COLO668 (cell line): ENCODE data around the gene TAS2R5.
A peak's percentile ranks its signal among the peaks of the same experiment; 100 is the strongest.
"Not testable (repeated sequence)": the region's sequence is repeated elsewhere in the genome, so short reads cannot be mapped to it uniquely, and the experiment has no call there.

ENCODE experiments used
- DNase-seq: peaks from one replicate; lab custom pipeline; 2025; ENCODE audit not compliant: unreplicated experiment; lab: John Stamatoyannopoulos, UW

The TAS2R5 gene, protein sequence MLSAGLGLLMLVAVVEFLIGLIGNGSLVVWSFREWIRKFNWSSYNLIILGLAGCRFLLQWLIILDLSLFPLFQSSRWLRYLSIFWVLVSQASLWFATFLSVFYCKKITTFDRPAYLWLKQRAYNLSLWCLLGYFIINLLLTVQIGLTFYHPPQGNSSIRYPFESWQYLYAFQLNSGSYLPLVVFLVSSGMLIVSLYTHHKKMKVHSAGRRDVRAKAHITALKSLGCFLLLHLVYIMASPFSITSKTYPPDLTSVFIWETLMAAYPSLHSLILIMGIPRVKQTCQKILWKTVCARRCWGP

DNA sequence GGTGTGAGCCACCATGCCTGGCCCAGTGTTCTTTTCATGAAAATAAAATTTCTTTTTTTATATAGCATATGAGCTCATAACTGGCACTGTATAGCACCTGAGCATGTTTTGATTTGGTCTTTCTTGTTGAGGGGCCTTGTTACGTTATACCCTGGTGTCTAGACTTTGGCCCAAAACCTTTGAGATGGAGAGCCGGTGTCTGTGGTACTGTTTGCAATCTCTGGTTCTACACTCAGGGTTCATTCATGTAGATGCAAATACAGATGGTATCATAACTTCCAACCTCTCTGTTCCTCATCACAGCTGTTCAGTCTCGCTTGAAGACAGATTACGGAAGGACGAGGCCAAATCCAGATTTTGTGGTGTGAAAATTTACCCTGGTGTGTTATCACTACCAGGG lies at the start of gene TAS2R5:
TSS of gene TAS2R5 (plus strand) at position 301 of the 400 bp plus-strand sequence. CDS start 145 bp downstream, outside the sequence.
- DNase-seq = no peak

DNA sequence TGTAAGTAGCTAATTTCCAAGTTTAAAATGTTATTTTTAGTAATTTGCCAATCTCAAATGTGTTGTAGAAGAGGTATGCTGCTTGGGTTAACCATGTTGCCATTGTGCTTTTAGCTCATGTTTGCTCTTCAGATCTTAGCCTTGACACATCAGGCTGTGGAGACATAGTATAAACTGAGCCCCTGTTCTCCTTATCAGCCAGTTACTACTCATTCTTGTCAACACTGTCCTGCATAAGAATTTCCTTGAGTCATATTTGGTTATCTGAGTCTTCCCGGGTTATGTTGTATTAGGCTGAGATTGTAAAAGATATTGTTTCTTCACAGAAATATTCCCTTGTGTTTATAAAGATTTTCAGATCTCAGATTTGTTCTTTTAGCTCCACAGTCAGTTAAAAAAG lies 47.8 kb upstream of the TAS2R5 start:
- no peak for DNase-seq

DNA sequence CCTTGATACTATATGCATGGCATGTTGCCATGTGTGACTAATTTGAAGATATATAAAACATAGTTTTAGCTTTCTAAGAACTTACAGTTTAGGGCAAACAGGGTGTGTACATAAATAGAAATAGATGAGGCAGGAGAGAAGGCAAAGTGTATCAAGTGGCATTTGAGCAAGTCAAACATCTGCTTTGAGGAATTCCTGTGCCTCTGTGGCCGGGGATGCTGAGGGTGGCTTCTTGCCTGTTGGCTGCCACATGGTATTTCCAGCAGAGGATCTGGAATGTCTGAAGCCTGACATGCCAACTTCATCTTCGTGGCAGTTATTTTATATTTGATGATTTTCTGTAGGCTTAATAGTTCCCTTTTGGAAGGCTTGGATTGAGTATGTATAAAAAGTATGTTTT lies 45.9 kb upstream of the TAS2R5 start:
- DNase-seq = no peak

DNA sequence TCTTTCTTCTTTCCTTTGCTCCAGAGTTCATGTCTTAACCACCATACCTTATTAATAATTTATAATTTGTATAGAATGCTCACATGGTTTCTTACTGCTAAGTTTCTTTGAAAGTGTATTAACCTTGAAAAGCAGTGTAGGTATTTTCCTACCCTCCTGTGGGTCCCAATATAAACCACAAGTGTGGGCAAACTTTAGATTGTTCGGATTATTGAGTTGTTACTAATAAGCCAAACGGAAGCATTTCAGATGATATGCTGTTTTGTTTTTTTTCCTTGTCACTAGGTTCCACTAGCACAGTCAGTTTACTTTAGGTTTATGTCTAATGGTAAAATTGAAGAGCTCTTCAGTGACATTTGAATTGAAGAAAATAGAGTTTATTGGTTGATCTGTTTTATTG lies 41.6 kb upstream of the TAS2R5 start:
- DNase-seq = no peak

DNA sequence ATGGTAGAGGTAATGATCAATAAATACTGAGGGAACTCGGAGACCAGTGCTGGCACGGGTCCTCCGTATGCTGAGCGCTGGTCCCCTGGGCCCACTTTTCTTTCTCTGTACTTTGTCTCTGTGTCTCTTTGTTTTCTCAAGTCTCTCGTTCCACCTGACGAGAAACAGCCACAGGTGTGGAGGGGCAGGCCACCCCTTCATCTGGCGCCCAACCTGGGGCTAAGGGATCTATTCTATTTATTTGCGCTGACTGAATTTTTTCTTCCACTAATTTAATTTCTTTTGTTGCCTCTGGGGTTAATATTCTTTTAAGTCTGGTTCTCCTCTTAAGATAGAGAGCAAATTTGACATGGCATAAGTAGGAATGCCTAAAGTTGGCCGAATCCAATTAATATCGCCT lies 38.1 kb upstream of the TAS2R5 start:
- DNase-seq = peak; percentile 29

DNA sequence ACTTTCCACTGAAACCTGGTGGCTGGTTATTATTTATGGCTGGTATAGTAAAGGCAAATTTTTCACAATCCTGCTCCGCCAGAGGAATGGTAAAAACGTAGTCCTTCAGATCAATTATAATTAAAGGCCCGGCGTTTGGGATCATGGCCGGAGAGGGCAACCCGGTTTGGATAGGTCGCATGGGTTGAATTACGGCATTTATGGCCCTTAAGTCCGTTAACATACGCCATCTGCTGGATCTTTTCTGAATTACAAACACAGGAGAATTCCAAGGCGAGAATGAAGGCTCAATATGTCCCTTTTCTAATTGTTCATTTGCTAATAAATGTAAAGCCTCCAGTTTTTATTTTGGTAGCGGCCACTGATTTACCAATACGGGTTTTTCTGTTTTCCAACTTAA lies 37.4 kb upstream of the TAS2R5 start:
- no peak for DNase-seq

DNA sequence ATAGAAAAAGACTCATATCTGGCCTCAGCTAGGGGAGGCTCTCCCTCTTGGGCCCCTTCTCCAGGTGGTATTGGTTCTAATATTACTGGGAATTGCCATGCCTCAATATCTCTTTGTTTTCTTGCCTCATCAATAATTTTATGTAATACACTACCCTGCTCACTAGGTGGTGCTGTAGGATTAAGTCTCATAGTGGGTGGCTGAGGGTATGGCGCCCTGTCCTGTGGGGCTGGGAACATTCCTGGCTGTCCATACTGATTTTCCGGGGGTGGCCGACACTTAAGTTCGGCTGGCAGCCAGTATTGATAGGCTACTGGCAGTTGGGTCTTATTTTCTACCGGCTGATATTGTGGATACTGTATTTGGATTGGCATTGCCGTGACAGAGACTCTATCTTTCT lies 35.1 kb upstream of the TAS2R5 start:
- no peak for DNase-seq

DNA sequence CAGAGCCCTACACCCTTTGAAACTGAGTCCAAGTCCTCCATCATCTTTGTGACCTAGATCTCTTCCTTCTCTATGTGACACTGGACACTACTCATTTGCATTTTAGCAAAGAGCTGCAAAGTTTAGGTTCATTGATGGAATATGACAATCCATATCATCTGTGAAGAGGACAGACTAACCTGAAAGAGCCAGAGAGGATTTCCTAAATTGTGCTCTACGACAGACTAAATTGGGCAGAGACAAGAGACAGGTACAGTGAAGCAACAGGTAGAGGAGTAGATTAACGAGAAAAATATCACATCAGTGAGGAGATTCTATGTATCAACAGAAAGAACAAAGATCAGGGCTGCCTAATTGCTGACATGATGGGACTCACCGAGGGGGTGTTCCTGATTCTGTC lies 26.2 kb upstream of the TAS2R5 start, which contains the start of gene TAS2R3:
TSS of gene TAS2R3 (plus strand) at position 301 of the 400 bp plus-strand sequence. CDS start at position 363, 62 bp downstream.
- no peak for DNase-seq

DNA sequence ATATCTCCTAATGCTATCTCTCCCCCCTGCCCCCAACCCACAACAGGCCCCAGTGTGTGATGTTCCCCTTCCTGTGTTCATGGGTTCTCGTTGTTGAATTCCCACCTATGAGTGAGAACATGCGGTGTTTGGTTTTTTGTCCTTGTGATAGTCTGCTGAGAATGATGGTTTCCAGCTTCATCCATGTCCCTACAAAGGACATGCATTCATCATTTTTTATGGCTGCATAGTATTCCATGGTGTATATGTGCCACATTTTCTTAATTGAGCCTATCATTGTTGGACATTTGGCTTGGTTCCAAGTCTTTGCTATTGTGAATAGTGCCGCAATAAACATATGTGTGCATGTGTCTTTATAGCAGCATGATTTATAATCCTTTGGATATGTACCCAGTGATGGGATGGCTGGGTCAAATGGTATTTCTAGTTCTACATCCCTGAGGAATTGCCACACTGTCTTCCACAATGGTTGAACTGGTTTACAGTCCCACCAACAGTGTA lies 19.9 kb upstream of the TAS2R5 start:
- not testable (repeated sequence) for DNase-seq

DNA sequence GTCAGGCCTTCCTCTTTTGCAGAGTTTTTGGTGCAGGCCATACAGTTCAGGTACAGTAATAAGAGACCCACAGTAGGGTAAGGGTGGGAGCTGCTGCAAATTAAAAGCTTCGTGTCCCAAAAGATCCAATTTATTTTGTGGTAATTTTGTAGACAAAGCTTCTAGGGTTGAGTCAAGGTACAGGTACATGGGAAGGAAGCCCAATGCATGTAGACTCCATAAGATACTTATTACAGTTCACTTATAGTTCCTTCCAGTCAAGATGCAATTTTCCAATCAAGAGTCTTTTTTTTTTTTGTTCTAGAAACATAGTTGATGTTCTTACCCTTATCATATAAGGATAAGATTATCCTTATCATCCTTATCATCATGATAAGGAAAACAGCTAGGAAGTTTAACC lies 13.6 kb upstream of the TAS2R5 start, which contains the start of gene TAS2R4:
TSS of gene TAS2R4 (plus strand) at position 301 of the 400 bp plus-strand sequence. CDS start 1,815 bp downstream, outside the sequence.
- DNase-seq = no peak

DNA sequence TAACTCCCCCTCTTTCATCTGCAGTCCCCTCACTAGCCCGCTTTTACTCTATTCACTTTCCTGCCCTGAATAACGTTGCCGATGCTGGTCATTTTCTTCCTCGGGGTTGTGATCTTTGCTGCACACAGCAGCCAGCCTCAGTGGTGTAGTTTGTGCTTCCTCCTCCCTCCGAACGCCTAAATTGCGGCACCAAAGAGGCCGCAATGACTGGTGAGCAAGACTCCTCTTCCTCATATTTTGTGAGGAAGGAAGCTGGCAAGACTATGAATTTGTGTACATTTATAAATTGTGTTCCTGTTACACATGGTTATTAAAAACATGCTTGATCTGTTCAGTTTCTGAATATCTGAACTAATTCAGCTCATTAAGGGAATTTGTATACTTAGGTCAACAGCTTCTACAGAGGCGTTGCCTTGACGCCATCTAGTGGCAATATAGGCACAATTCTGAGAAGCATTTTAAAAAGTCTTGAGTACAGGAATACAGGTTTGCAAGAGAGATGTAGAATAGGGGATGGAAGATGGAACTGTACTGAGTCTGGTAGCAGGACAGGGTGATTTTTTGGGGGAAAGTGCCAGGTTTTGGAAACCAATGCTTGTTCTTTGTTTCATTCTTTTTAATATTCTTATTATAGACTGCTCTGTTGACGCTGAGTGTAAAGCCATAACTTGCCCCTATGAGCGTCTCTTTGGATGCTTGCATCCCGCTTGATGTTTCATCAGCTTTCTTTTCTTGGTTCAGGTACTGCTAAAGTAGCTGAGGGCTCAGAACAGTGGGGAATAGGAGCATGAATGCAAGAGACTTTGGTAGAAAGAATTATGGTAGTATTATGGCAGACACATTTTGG lies 4.1 kb upstream of the TAS2R5 start:
- DNase-seq = peak; percentile 26

DNA sequence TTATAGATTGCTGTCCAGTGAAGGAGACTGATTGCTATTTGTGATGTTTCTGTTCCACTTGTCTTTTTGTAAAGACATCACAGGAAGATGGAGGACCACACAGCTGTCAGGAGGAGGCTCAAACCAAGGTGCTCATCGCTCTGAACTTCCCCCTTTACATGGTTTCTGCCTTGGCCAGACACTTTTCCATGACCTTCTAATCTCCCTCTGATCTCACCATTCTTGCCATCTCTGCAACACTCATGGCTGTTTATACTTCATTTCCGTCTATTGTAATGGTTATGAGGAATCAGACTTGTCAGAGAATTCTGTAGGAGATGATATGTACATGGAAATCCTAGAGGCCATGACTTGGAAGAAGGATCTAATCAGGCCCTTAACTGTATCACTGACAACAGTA lies 1.7 kb upstream of the TAS2R5 start:
- DNase-seq = no peak

DNA sequence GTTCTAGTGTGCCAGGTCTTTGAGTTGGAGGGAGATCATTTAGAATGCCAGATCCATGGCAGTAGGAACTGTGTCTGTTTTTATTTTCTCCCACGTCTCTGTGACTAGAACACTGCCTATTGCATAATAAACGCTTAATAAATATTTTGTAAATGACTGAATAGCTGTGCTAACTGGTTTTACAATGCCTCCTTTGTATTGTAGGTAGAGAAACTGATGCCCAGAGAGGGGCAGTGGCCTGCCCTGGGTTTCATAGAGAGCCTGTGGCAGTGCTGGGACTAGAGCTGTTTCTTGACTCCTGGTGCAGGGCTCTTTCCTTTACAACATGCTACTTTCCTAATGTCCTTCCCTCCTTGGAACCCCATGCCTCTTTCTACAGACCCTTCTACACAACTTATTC lies 2.5 kb downstream of the TAS2R5 start:
- DNase-seq = no peak

DNA sequence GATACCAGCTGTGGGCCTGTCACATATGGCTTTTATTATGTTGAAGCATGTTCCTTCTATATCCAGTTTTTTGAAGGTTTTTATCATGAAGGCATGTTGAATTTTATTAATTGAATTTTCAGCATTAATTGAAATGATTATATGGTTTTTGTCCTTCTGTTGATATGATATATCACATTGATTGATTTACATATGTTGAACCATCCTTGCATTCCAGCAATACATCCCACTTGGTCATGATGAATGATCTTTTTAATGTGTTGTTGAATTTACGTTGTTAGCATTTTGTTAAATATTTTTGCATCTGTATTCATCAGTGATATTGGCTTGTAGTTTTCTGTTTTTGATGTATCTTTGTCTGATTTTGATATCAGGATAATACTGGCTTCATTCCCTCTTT lies 30.1 kb downstream of the TAS2R5 start:
- no peak for DNase-seq

DNA sequence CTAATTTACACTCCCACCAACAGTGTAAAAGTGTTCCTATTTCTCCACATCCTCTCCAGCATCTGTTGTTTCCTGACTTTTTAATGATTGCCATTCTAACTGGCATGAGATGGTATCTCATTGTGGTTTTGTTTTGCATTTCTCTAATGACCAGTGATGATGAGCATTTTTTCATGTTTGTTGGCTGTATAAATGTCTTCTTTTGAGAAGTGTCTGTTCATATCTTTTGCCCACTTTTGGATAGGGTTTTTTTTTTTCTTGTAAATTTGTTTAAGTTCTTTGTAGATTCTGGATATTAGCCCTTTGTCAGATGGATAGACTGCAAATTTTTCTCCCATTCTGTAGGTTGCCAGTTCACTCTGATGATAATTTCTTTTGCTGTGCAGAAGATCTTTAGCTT lies 32.4 kb downstream of the TAS2R5 start:
- DNase-seq = not testable (repeated sequence)

DNA sequence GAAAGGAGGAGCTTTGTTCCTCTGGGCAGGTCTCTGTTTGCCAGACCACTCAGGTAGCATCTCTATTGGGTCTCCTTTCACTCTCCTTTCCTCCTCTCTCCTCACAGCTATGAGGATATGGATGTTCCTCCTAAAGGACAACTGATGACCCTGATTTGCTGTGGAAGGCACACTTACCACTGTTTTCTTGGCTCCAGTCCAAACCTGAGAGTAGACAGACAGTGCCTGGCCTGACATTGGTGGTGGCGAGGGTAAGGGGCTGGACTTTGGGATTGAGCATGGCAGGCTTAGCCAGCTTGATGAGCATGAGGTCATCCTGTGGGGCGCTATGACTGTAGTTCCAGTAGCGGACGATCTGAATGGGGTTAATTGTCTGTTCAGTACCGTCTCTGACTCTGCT lies 47.7 kb downstream of the TAS2R5 start:
- DNase-seq = no peak

DNA sequence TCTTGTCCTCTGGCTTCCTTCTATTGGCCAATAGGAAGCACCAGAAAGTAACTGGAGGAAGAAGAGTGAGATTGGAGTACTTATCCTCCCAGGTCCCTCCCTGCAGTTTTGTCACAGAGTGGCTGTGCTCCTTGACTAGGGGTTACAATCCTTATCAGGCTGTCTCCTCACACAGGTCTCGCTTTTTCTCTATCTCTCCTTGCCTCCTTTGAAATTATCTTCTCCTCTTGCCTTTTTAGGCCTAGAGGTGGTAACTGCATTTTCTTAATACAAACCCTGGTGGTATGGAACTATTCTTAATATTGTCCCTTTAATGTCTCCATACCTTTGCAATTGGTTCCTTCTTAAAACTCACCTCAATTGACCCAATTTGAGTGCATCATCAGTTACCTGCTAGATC lies 48.6 kb downstream of the TAS2R5 start:
- no peak for DNase-seq

DNA sequence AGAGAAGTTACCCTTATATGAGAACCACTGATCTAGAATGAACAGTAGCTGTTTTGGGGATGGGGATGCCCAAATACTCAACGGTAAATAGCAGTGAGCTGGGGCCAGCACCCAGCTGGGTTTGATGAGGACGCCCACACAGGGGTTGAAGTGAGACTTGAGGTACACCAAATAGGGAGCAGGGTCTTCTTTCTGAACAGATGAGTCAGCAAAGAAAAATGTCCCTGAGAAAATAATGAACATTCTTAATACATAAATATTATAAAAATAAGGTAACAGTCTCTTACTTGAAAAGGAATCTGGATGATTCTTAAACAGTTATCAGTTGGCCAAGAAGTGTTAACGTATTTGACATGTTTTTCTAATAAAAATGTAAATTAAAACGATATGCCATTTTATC lies 49.2 kb downstream of the TAS2R5 start:
- no peak for DNase-seq

DNA sequence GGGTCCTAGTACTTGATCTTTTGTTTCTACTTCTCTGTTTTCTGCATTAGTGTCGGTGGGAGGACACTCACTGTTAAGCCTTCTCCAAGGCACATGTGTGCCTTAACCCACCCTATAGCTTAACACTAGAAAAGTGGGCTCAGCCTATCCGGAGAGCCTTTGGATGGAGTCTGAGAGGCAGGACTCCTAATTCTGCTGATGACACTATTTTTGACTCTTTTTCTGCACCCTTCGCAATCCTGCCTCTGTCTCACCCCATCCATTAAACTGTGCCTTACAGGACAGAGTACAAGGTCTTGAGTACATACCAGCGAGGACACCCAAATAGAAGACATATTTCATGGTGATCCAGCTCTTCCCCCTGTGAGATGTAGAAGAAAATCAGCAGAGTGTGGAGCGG lies 50.7 kb downstream of the TAS2R5 start:
- no peak for DNase-seq
